Measurements from ENCODE around the gene SMPD2. TPM values are rescaled to one million over a fixed set of nuclear protein-coding genes. Genes with fewer than 3 reads are reported as not detected.

The SMPD2 gene
- total RNA-seq, 4 donors from 2014 or later = 2.8 to 16.3 (median 8.5) TPM

DNA sequence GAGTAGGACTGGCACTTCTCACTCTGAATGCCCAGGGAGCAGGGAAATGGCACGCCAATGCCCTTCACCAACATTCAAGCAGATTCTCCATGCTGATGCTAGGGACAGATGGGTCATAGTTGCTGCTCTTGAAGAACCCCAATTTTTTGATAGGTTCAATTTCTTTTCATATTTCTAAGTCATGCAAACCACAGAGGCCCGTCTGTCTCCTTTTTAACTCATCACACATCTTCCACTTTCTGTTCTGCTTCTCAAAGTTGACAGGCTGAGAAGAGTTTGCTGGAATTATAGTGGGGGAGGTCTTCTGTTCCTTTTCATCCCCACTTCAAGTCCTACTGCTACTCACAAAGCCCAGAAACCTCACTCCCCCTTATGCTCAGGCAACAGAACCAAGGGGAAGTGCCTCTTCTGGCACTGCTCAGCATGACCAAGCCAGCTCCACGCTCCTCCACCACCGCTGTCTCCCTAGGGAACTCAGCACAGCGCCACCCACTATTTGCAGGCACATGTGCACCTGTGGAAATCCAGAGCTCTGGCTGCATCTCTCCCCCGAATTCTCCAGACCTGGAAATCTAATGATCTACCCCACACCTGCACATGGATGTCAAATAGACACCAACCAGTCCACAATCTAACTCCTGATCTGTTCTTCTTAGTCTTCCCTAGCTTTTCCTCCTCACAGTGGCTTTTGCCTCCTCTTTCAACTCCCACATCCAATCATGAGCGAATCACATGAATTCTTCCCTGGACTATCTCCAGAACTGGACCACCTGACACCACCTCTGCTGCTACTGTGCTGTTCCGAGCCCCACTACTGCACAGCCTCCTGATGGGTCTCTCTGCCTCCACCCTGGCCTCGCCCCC is 31.8 kb downstream of the SMPD2 start:
- no peaks in the 10 kb centered on the region for H3K36me3 ChIP-seq
- no peak overlapping the region for H3K4me3 ChIP-seq
- H3K27me3 ChIP-seq = no peaks in the 10 kb centered on the region
- intact Hi-C loops (cut with DNase I; ENCODE audit: low total_unique reads) = no loop called here
- H3K27ac ChIP-seq = no peak overlapping the region
- no peak for DNase-seq
- H3K9me3 ChIP-seq = no peaks in the 10 kb centered on the region
- TF ChIP-seq, protein P1, sequence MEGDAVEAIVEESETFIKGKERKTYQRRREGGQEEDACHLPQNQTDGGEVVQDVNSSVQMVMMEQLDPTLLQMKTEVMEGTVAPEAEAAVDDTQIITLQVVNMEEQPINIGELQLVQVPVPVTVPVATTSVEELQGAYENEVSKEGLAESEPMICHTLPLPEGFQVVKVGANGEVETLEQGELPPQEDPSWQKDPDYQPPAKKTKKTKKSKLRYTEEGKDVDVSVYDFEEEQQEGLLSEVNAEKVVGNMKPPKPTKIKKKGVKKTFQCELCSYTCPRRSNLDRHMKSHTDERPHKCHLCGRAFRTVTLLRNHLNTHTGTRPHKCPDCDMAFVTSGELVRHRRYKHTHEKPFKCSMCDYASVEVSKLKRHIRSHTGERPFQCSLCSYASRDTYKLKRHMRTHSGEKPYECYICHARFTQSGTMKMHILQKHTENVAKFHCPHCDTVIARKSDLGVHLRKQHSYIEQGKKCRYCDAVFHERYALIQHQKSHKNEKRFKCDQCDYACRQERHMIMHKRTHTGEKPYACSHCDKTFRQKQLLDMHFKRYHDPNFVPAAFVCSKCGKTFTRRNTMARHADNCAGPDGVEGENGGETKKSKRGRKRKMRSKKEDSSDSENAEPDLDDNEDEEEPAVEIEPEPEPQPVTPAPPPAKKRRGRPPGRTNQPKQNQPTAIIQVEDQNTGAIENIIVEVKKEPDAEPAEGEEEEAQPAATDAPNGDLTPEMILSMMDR (IDR thresholded peaks at IDR 0.05) = no peak
- TF ChIP-seq POLR2A (IDR thresholded peaks at IDR 0.05) = no peak
- H3K4me1 ChIP-seq = no peaks in the 10 kb centered on the region

DNA sequence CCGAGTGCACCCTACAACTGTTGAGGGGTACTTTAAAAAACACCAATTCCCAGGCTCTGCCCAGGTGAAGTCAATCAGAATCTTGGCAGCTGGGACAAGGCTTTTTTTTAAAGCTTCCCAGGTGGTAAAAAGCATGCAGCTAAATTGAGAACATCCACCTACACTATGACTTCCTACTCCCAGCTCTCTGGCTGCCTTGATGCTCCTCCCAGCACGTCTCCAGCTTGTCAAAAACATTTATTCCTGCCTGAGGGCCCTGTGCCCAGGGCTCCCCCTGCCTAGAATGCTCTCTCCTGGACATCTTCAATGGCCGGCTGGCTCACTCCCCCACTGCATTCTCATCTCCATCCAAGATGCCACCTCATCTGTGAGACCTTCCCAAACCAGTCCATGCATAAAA is 32.6 kb downstream of the SMPD2 start:
- TF ChIP-seq, protein P1 (IDR thresholded peaks at IDR 0.05) = no peak
- no peak for TF ChIP-seq POLR2A (IDR thresholded peaks at IDR 0.05)
- no peak for DNase-seq
- no peak overlapping the region for H3K4me3 ChIP-seq
- H3K4me1 ChIP-seq = no peaks in the 10 kb centered on the region
- H3K27ac ChIP-seq = no peak overlapping the region
- no peaks in the 10 kb centered on the region for H3K27me3 ChIP-seq
- no peaks in the 10 kb centered on the region for H3K36me3 ChIP-seq
- intact Hi-C loops (cut with DNase I; ENCODE audit: low total_unique reads) = no loop called here
- no peaks in the 10 kb centered on the region for H3K9me3 ChIP-seq

DNA sequence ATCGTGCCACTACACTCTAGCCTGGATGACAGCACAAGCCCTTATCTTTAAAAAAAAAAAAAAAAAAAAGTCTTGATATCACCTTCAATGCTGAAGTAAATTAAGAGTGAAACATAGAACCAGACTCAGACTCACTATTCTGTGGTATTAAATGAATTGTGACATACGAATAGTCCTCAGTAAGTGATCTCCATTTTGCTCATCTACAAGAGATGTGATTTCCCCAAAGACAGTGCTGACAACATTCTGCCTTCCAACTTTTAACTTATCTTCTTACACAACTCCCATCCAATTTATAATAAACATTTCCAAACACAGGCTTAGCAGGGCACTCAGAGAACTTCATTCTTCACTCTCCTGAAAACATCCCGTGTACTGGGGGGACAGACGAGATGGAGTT is 34.5 kb downstream of the SMPD2 start:
- Histone ChIP-seq H3K4me3 (no peak overlapping the region), H3K9me3 (no peaks in the 10 kb centered on the region), H3K27ac (no peak overlapping the region), H3K4me1 (no peaks in the 10 kb centered on the region), H3K27me3 (no peaks in the 10 kb centered on the region), H3K36me3 (no peaks in the 10 kb centered on the region)
- intact Hi-C loops (cut with DNase I; ENCODE audit: low total_unique reads) = no loop called here
- TF ChIP-seq, protein P1 (IDR thresholded peaks at IDR 0.05) = no peak
- TF ChIP-seq POLR2A (IDR thresholded peaks at IDR 0.05) = no peak
- DNase-seq = no peak

DNA sequence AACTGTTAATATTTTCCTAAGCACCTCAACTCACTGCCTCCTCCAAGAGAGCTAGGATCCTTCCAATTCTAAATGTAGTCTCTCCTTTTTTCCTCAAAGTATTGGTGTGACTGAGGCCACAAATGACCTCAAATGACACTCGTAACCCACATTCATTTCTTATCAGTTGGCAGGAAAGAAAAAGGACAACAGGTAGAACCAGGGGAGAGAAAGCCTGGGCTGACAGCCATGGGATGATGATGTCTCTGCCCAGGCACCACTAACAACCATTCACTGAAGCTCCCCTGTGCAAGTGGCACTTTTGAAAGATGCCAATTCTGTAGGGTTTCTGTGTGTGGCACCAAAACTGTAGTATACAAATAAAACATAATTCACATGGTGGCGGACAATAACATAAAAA is 35.1 kb downstream of the SMPD2 start:
- TF ChIP-seq, protein P1 (IDR thresholded peaks at IDR 0.05) = no peak
- TF ChIP-seq POLR2A (IDR thresholded peaks at IDR 0.05) = no peak
- Histone ChIP-seq H3K4me1 (no peaks in the 10 kb centered on the region), H3K9me3 (no peaks in the 10 kb centered on the region), H3K4me3 (no peak overlapping the region), H3K27me3 (no peaks in the 10 kb centered on the region), H3K27ac (no peak overlapping the region), H3K36me3 (no peaks in the 10 kb centered on the region)
- intact Hi-C loops (cut with DNase I; ENCODE audit: low total_unique reads) = no loop called here
- no peak for DNase-seq

DNA sequence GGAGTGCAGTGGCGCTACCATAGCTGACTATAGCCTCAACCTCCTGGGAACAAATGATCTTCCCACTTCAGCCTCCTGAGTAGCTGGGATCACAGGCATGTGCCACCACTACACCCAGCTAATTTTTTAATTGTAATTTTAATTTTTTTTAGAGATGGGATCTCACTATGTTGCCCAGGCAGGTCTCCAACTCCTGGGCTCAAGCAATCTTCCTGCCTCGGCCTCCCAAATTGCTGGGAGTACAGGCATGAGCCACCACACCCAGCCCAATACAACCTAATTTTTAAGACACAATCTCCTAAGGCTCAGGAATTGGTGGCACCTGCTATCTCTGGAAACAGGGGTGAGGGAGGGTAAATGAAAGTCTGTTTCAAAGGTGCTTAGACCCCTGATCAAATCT is 36.7 kb downstream of the SMPD2 start:
- no peaks in the 10 kb centered on the region for H3K9me3 ChIP-seq
- TF ChIP-seq POLR2A (IDR thresholded peaks at IDR 0.05) = no peak
- TF ChIP-seq, protein P1 (IDR thresholded peaks at IDR 0.05) = no peak
- H3K4me3 ChIP-seq = no peak overlapping the region
- H3K27ac ChIP-seq = no peak overlapping the region
- no peaks in the 10 kb centered on the region for H3K36me3 ChIP-seq
- no peak for DNase-seq
- H3K4me1 ChIP-seq = peaks cover 0 to 9% of the 10 kb centered on the region in 2 donors
- no peaks in the 10 kb centered on the region for H3K27me3 ChIP-seq
- intact Hi-C loops (cut with DNase I; ENCODE audit: low total_unique reads) = no loop called here

All from uterus (tissue), 4 donors.